SIG-M5 (cell line): ENCODE data around the gene DAB2.
"Not testable (repeated sequence)": the region's sequence is repeated elsewhere in the genome, so short reads cannot be mapped to it uniquely, and the experiment has no call there.

Experiments used
- DNase-seq: peaks from one replicate; lab custom pipeline; 2025; lab: John Stamatoyannopoulos, UW

The DAB2 gene

DNA sequence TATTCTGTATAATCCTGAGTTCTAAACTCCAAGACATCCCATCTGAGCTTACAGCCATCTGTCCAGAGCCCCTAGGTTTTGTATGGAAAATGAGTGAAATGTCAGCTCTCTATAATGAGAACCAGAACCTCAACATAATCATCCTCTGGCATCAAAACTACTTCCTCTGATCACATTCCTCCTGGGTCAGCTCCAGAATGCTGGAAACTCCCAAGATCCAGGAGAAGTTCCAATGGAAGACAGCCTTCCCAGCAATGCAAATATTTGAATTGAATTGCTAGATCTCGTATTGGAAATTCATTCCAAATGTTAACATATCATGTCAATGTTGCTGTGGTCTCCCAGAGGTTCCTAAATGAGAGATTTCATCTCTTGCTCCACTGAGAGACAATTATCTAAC is 84.3 kb downstream of the DAB2 start:
- DNase-seq: no peak

DNA sequence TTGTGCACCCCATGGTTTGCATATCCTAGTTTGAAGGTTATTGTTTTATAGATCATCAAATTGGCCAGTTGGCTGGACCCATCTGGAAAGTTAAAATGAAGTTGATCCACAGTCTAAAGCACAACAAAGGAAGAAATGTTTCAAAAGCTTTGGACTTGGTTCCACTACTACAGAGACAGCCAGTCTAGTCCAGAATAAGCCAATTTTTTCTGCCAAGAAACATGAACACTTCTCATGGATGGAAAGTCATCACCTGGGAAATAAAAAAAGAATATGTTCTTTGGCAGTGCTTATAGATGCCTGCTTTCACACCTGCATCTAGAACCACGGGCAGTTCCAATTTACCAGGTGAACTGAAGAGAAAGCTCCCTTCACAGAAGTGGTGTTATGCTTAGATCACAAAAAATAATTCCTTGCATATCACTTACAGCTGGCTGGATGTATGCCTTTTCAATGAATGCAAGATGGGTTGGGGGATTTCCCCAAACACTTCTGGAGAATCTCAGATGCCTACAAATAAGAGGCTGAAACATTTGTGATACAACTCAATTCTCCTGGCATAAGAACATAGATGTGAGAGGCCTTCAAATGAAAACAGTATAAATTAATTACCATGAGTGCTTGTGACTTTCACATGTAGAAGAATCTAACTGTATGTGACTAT is 87.4 kb downstream of the DAB2 start:
- DNase-seq: no peak

- not testable (repeated sequence) for DNase-seq
Observed at GRCh38 chr5:39334296-39334695, 90.5 kb downstream of the DAB2 start.

DNA sequence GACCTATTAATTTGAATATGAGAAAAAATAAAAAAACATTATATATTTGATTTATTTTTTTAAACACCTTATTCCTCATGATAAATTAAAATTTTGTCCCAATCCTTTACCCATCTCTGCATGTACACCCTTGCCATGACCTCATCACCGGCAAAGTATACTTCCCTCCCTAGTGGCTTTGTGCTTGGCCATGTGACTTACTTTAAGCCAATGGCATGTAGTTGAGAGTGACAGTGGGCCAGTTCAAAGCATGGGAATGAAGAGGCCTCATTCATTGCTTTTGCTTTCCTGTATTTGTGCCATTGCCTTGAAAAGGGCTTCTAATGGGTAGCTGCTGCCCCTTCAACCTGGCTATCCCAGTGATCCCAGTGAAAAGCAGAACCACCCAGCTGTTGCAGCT is 91.7 kb downstream of the DAB2 start:
- DNase-seq: no peak

DNA sequence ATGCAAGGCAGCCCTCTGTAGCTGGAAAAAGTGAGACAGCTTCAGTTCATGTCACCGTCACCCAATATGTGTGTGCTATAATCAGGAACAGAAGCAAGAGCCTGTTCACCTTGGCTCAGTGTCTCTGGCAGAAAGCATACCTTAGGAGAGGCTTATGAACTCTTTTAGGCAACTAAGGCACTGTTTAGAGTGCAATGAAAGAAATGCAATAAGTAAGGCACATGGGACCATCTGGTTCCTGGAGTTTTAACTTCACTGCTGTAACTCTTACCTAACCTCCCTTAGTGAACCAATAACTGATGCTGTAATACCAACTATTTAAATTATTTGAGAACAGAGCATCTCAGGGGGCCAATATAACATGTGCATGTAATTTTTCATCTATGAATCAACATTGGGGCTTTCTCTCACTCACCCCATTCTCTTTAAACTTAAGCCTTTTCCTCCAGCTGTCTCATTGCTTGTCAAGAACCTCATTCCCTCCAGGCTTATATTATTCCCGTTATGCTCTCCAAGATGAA is 92.9 kb downstream of the DAB2 start:
- no peak for DNase-seq

DNA sequence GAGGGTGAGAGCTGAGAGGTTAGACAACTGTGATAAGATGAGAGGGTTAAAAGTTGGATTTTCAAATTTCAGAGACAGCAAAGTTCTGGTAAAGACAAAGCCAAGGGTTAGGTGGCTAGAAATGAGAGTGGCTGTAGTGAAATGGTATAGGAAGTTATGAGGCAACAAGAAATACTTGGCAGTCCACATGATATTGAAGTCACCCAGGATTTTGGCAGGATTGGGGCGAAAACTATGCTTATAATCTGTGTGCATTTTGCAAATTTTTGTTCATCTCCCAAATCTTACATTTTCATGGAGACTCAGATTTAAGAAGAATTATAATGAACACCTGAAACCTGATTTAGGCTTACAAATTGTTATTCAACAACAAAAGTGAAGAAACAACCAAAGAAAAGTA is 96.0 kb downstream of the DAB2 start:
- DNase-seq: no peak

GRCh38 chr5:39323542-39323941 is 101.2 kb downstream of the DAB2 start:
- DNase-seq: no peak
